Measurements from ENCODE around the gene PASD1.

DNA sequence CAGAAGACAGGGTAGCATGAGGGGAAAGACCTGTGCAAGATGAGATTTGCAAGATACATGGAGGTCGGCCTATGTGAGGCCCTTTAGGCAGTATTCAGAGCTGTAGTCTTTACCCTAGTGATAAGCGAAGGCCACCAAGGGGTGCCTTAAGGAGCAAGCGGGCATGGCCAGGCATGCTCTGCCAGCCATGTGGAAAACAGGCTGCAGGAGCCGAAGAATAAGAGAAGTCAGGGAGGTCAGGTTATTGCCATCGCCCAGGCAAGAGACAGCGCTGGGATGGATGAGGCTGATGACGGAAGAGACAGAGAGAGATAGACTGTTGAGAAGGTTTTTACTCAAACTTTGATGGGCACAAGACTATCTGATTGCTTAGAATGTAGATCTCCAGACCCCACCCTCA, 145.3 kb downstream of the PASD1 start:
- TF ChIP-seq, protein P1, sequence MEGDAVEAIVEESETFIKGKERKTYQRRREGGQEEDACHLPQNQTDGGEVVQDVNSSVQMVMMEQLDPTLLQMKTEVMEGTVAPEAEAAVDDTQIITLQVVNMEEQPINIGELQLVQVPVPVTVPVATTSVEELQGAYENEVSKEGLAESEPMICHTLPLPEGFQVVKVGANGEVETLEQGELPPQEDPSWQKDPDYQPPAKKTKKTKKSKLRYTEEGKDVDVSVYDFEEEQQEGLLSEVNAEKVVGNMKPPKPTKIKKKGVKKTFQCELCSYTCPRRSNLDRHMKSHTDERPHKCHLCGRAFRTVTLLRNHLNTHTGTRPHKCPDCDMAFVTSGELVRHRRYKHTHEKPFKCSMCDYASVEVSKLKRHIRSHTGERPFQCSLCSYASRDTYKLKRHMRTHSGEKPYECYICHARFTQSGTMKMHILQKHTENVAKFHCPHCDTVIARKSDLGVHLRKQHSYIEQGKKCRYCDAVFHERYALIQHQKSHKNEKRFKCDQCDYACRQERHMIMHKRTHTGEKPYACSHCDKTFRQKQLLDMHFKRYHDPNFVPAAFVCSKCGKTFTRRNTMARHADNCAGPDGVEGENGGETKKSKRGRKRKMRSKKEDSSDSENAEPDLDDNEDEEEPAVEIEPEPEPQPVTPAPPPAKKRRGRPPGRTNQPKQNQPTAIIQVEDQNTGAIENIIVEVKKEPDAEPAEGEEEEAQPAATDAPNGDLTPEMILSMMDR (IDR thresholded peaks at IDR 0.05) = no peak
- TF ChIP-seq ELF1 (IDR thresholded peaks at IDR 0.05) (no peak), EP300 (IDR thresholded peaks at IDR 0.05; ENCODE audit: borderline replicate concordance in 1 of 2, low read depth in 1 of 2, low read length in 1 of 2) (no peak), EZH2phosphoT487 (IDR thresholded peaks at IDR 0.05; ENCODE audit: borderline replicate concordance, low read depth) (no peak), MXI1 (IDR thresholded peaks at IDR 0.05; ENCODE audit: low read depth, low read length) (no peak), YY1 (IDR thresholded peaks at IDR 0.05; ENCODE audit: low read depth) (no peak), TAF1 (IDR thresholded peaks at IDR 0.05; ENCODE audit: borderline replicate concordance, low read depth, low read length) (no peak), POLR2AphosphoS5 (IDR thresholded peaks at IDR 0.05; ENCODE audit: low read depth, low read length) (no peak), GABPA (IDR thresholded peaks at IDR 0.05; ENCODE audit: low read depth) (no peak), RAD21 (IDR thresholded peaks at IDR 0.05; ENCODE audit: low read length) (no peak), CHD2 (IDR thresholded peaks at IDR 0.05; ENCODE audit: low read length, partially characterized antibody) (no peak)
- TF ChIP-seq, protein P2, sequence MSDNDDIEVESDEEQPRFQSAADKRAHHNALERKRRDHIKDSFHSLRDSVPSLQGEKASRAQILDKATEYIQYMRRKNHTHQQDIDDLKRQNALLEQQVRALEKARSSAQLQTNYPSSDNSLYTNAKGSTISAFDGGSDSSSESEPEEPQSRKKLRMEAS (IDR thresholded peaks at IDR 0.05; ENCODE audit: low read depth) = no peak
- TF ChIP-seq, protein P3, sequence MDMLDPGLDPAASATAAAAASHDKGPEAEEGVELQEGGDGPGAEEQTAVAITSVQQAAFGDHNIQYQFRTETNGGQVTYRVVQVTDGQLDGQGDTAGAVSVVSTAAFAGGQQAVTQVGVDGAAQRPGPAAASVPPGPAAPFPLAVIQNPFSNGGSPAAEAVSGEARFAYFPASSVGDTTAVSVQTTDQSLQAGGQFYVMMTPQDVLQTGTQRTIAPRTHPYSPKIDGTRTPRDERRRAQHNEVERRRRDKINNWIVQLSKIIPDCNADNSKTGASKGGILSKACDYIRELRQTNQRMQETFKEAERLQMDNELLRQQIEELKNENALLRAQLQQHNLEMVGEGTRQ (IDR thresholded peaks at IDR 0.05; ENCODE audit: borderline replicate concordance, low read depth, low read length) = no peak
- TF ChIP-seq, protein P4, sequence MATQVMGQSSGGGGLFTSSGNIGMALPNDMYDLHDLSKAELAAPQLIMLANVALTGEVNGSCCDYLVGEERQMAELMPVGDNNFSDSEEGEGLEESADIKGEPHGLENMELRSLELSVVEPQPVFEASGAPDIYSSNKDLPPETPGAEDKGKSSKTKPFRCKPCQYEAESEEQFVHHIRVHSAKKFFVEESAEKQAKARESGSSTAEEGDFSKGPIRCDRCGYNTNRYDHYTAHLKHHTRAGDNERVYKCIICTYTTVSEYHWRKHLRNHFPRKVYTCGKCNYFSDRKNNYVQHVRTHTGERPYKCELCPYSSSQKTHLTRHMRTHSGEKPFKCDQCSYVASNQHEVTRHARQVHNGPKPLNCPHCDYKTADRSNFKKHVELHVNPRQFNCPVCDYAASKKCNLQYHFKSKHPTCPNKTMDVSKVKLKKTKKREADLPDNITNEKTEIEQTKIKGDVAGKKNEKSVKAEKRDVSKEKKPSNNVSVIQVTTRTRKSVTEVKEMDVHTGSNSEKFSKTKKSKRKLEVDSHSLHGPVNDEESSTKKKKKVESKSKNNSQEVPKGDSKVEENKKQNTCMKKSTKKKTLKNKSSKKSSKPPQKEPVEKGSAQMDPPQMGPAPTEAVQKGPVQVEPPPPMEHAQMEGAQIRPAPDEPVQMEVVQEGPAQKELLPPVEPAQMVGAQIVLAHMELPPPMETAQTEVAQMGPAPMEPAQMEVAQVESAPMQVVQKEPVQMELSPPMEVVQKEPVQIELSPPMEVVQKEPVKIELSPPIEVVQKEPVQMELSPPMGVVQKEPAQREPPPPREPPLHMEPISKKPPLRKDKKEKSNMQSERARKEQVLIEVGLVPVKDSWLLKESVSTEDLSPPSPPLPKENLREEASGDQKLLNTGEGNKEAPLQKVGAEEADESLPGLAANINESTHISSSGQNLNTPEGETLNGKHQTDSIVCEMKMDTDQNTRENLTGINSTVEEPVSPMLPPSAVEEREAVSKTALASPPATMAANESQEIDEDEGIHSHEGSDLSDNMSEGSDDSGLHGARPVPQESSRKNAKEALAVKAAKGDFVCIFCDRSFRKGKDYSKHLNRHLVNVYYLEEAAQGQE (IDR thresholded peaks at IDR 0.05; ENCODE audit: low read depth, low read length) = no peak

Data from SK-N-SH (cell line).